Suppressor macrophage (primary cell): Measurements from ENCODE around the gene TMEM271.
"Not testable (repeated sequence)": the region's sequence is repeated elsewhere in the genome, so short reads cannot be mapped to it uniquely, and the experiment has no call there.

Experiments
- DNase-seq, 4 experiments: peaks; one replicate each; pipeline ENCODE4 v3.0.0-alpha.2; 2020 to 2022

TMEM271 gene

GRCh38 chr4:561426-561825 is 14.7 kb downstream of the TMEM271 start:
- no peak for DNase-seq

GRCh38 chr4:560731-561291 is 15.3 kb downstream of the TMEM271 start:
- DNase-seq: no peak

- no peak for DNase-seq
These were observed 16.0 kb downstream of the TMEM271 start for GRCh38 chr4:560061-560460.

GRCh38 chr4:555566-556275 is 20.4 kb downstream of the TMEM271 start:
- no peak for DNase-seq

- not testable (repeated sequence) for DNase-seq
These were observed 21.2 kb downstream of the TMEM271 start for GRCh38 chr4:554793-555320.

GRCh38 chr4:552019-552418 is 24.1 kb downstream of the TMEM271 start:
- DNase-seq: no peak

- not testable (repeated sequence) for DNase-seq
These were observed 25.8 kb downstream of the TMEM271 start for GRCh38 chr4:550268-550667.

GRCh38 chr4:548976-549375 is 27.1 kb downstream of the TMEM271 start:
- no peak for DNase-seq

- no peak for DNase-seq
These were observed 30.5 kb downstream of the TMEM271 start for GRCh38 chr4:545612-546011.

GRCh38 chr4:544386-545105 is 31.5 kb downstream of the TMEM271 start:
- DNase-seq: no peak

GRCh38 chr4:541271-541670 is 34.8 kb downstream of the TMEM271 start:
- DNase-seq: no peak

GRCh38 chr4:538542-539142 is 37.5 kb downstream of the TMEM271 start:
- DNase-seq: no peak

- DNase-seq: no peak
These were observed 38.4 kb downstream of the TMEM271 start for GRCh38 chr4:537436-538264.

- no peak for DNase-seq
These were observed 39.6 kb downstream of the TMEM271 start for GRCh38 chr4:536351-536972.

- no peak for DNase-seq
These were observed 40.2 kb downstream of the TMEM271 start for GRCh38 chr4:535924-536281.

- DNase-seq: no peak
These were observed 40.7 kb downstream of the TMEM271 start for GRCh38 chr4:535181-535923.

- DNase-seq: no peak
These were observed 41.4 kb downstream of the TMEM271 start for GRCh38 chr4:534576-535151.

GRCh38 chr4:534101-534575 is 42.0 kb downstream of the TMEM271 start:
- no peak for DNase-seq

GRCh38 chr4:533318-534100 is 42.6 kb downstream of the TMEM271 start:
- no peak for DNase-seq
